HG02678 (cell line): ENCODE results near the gene IRX6.

ENCODE experiments used
- ATAC-seq: cut with Tn5 transposase; IDR thresholded peaks from one replicate; pipeline ENCODE4 v1.9.1; 2021; ENCODE audit warnings: mild to moderate bottlenecking, moderate library complexity; ENCODE audit not compliant: unreplicated experiment

The IRX6 gene

DNA sequence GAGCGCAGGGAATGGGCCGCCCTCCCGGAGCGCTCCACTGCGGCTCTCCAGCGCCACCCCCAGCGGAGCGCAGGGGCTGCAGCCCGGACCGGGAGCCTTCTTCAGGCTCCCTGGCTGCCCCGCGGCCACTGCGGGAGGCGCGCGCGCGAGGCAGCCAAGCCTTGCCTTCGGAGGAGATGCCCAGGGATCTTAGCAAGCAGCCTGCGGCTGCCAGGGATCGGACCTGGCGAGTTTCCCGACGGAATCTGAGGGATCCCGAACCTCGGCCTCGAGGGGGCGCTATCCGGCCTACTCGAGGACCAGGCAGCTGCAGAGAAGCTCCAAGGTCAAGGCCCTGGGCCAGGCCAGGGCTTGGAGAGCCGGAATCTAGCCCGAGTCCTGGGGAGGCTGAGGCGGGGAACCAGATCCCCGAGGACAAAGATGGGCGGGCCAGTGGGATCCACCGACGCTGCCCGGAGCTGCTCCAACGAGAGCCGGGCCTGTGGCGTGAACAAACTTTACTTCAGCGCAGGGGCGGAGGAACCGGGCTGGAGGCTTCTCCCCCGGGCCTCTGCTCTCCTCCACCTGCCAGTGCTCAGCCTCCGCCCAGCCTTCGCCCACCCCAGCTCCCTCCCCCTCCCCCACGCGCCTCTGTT, at the start of gene IRX6:
TSS of gene IRX6 (plus strand) at position 567 of the 635 bp plus-strand sequence. CDS start 889 bp downstream, outside the sequence.
- ATAC-seq, result no peak

DNA sequence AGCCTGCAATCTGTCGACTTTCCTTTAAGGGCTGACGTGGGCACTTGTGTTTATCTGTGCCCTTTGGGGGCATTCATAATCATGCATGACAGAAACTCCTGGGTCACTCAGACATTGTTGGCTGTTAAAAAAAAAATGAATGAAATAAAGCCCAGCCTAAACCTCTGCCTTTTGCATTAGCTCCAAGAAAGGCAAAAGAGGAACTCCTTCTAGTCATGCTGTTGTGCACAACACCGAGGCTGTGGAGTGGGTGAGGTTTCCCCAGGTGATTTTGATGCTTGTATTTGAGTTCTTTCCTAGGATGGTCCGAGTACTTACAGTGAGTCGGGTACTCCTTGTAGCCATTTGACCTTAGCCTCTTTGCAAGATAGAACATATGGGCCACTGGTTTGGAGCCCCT, 49.6 kb upstream of the IRX6 start:
- no peak for ATAC-seq

DNA sequence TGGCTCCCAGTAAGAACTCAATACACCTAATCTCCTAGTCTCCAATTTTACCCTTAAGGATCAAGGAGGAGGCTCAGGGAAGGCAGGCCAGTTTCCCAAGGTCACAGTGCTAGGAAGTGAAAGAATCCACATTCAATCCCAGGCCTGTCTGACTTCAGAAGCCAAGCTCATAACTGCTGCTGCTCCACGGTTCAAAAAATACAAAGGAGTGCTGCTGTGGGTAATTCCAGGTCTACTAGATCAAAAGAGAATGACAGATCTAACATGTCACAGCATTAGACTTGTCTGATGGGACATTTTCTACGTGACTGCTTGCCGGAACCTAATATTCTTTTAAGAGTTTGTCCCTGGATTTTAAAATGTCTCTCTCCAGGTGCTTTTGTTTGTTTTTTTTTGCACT, 48.8 kb upstream of the IRX6 start:
- ATAC-seq, result no peak

DNA sequence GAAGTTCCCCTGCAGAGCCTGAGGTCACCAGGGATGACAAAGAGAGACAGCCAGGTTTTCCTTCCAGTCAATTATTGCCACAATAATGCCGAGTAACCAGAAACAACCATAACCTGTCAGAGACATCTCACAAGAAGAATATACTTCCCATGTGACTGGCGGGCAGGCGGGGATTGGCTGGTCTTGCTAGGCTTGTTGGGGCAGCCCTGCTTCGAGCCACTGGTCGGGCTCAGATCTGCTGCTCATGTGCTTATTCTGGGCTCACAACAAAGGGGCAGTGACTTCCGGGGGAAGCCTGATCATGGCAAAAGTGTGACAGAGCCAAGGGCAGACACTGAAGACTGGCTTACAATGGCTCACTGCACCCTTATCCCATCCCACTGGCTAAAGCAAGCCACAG, 48.1 kb upstream of the IRX6 start:
- ATAC-seq, result no peak

DNA sequence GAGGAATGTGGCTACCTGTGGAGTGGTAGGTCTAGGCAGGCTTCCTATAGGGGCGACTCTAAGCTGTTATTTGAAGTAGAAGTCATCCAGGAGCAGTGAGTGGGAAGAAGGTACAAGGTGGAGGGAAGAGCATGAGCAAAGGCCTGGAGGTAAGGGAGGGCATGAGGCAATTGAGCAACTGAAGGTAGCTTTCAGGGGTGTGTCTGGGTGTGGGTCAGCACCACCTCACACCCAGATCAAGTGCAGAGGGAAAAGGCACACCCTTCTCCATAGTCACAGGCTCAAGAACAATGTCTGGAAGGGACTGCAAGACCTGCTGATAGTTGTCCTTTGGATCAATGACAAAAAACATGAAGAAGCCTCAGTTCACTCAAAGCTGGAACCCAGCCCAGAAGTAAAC, 46.5 kb upstream of the IRX6 start:
- no peak for ATAC-seq

DNA sequence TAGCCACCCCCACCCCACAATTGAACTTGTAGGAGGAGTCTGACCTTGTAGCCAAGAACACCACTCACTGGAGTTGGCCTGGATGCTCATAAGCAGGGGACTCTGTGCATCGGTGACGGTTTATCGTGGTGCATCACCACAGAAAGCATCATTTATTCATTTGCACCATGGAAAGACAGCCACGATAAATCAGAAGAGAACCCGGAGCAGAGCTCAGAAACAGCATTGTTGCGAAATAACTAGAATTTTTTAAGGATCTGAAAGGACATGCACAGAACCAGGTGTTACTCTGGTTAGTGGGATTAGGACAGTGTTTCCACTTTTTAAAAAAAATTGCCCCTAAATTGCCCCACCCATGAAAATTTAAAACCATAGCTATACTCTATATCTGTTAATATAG, 44.4 kb upstream of the IRX6 start:
- ATAC-seq, result no peak

DNA sequence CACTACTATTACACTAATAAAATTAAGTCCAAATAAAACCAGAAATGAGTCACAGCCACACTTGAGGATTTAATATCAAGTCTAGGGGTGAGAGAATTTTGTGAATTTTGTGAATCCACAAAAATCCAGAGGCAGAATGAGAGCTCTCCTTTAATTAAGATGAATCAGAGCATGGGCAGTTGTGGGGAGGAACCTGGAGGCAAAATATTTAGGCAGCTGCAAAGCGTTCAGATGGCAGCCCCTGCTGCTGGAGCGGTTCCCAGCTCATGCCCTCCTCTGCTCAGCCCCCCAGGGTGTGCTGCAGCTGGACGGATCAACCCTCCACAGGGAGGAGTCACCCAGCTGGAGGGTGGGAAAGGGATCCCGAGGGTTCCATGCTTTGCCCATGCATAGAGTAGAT, 43.4 kb upstream of the IRX6 start:
- ATAC-seq, result no peak

DNA sequence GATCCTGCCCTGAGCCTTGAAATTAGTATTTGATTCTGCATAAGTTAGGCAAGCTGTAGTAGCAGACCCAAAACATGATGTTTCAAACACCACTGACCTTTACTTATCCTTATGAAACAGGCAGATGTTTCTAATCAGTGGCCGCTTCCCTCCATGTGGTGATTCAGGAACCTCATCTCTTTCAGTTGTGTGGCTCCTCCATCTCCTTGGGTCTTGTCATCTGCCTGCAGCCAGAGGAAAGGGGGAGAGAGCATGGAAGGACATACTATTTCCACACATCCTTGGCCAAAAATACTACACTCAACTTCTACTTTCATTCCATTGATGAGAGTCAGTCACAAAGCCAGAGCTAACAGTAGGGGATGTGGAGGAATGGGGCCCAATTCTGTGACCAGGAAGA, 41.6 kb upstream of the IRX6 start:
- no peak for ATAC-seq

DNA sequence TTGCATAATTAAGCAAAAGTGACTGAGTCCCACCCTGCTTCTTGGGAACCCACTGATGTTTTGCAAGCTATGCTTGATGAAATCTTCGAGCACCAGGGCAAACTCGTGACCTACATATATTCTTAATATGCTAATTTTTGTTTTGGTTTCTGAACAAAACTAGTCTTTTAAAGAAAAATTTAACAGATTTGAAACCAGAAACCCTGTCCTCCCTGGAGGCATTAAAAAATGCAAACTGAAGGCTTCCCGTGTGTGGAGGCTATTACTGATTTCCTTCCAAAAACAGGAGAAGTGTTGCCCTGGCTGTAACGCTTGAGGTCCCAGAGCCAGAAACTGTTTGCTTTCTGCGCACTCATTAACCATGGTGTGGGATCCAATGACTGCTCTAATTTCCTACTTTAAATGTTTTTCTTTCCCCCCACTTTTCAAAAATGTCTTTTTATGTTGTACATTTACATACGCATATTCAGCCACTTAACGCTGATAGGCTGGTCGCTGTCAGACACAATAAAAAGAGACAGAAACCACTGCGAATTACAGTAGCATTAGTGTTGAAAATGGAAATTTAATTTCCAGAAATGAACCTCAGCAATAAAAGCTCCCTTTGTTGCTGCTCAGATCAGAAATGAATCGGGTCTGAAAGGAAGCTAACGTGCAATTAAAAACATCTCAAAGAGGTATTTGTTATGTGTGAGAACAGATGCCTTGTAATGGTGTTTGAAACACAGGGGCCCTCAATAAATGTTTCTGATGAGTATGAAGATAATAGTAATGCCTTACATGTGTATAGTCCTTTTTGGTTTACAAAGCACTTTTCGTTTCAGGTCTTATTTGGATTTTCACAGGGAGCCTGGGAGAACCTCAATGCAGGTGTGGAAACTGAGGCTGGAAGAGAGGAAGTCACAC, 39.9 kb upstream of the IRX6 start:
- ATAC-seq, result no peak

DNA sequence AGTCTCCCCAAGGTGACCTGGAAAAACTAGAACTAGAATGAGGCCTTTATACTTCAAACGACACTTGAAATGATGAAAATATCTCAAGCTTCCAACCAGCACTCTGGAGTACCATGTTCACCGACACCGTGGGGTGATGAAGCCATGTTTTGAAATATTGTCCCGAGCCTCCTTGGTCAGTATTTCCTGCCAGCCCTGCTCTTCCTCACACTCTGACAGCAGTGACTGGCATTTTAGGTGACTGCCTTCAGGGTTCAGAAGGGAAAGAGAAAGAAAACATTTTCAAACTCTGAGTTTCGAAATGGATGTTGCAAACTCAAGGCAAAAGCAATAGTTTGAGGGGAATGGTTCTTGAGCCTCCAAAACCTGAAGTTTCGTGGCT, 39.3 kb upstream of the IRX6 start:
- no peak for ATAC-seq

DNA sequence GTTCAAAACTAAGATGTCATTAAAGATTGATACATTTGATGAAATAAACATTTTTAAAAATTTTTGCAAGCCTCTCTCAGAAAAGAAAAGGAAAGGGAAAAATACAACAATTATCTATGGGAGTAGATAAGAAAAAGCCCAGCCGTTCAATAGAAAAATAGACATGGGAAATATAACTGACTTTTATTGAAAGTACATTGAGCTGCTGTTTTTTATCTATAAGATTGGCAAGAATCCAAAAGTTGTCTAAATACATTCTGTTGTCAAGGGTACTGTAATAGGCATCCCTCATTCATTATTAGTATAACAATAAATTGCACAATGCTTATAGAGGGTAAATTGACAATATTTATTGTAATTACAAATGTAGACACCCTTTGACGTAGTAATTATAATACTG, 38.4 kb upstream of the IRX6 start:
- no peak for ATAC-seq

DNA sequence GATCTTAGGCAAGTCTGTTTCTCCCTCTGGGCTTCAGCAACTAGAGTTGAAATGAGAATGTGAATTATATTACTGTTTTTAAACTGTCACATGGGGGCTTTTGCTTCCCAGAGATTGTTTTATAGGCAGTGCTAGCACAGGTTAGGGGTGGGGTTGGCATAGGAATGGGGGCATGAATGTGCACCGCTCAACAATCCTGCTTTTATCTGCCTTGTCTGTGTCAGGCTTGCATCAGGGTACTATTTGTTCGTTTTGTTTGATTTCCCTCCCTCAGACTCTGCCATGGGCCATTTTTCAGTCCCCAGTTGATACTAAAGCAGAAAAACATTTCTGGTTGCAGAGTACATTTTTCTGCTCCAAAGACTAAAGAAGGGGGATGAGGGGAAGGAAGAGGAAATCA, 34.6 kb upstream of the IRX6 start:
- no peak for ATAC-seq

DNA sequence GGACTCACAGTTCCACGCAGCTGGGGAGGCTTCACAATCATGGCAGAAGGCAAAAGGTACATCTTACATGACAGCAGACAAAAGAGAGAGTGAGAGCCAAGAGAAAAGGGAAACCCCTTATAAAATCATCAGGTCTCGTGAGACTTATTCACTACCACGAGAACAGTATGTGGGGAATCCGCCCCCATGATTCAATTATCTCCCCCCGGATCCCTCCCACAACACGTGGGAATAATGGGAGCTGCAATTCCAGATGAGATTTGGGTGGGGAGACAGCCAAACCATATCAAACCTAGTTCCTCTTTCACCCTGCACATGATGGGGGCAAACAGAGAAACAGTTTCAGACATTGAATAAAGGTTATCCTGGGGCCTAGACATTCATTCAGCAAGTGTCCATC, 32.2 kb upstream of the IRX6 start:
- ATAC-seq, result no peak

DNA sequence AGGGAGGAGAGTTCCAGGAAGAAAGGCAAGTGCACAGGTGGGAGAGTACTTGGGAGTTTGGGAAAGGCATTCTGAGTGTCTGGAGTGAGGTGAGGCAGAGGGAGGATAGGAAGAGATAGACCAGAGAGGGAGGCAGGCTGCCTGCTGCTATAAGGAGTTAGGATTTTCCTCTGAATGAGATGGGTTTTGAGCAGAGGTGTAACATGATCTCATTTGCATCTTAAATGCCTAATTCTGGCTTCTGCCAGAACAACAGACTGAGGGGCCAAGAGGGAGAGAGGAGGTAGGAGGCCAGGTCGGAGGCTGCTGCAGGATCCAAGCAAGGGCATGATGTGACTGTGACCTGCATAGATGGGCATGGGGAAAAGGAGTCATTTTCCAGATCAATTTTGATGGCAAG, 31.5 kb upstream of the IRX6 start:
- no peak for ATAC-seq

DNA sequence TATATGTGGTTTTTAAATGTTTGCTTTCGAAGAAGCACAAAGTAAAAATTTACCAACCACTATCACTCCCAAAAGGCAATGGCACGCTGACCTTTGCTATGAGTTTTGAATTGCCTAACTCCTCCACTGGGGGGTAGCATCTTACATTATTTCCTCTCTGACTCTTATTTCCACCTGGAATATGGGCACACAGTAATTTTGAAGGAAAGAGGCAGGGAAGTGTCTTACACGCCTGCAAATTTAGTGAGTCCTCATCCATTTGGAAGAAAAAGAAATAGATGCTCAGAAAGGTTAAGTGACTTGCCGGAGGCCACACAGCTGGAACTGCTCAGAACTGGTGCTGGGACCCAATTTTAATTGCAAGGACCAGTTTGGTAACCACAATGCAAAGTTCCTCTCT, 29.9 kb upstream of the IRX6 start:
- ATAC-seq, result no peak

DNA sequence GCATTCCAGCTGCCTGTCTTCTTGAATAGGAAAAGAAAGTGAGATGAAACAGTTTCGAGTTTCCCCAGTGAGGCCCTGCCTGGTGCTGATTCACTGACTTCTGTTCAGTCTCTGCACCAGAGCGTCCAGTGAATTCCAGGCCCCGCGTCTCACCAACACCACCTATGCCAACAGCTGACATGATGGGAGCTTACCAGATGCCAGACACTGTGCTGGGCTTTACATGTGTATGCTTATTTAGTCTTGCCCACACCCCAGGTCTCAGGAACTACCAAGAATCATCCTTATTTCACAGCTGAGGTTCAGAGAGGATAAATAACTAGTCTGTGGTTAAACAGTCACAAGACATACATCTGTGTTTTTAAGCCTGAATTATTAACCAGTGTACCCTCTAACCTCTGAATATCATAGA, 29.1 kb upstream of the IRX6 start:
- no peak for ATAC-seq

DNA sequence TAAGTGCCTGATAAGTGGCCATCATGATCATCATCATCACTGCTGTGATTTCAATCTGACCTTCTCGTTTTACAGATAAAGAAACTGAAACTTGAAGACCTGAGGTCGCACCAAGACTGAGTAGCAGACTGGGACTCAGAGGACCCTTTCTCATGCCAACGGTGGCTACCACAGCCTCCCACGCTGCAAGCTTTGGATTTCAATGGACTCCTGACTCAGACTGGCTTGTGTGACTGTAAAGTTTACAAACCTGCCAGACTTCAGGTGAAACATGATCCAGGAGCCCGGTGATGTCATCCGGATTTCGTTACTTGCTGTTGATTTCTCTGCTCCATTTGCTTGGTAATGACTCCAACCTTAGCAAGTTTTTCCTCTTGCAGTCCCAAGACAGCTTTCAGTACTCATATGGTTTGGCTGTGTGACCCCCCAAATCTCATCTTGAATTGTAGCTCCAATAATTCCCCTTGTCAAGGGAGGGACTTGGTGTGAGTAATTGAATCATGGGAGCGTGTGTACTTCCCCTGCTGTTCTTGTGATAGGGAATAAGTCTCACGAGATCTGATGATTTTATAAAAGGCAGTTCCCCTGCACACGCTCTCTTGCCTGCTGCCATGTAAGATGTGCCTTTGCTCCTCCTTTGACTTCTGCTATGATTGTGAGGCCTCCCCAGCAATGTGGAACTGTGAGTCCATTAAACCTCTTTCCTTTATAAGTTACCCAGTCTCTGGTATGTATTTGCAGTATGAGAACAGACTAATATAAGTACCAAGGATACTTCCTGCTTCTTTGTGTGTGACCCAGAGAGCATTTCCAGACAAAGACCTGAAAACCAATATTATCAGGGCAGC, 26.7 kb upstream of the IRX6 start:
- ATAC-seq, result no peak

DNA sequence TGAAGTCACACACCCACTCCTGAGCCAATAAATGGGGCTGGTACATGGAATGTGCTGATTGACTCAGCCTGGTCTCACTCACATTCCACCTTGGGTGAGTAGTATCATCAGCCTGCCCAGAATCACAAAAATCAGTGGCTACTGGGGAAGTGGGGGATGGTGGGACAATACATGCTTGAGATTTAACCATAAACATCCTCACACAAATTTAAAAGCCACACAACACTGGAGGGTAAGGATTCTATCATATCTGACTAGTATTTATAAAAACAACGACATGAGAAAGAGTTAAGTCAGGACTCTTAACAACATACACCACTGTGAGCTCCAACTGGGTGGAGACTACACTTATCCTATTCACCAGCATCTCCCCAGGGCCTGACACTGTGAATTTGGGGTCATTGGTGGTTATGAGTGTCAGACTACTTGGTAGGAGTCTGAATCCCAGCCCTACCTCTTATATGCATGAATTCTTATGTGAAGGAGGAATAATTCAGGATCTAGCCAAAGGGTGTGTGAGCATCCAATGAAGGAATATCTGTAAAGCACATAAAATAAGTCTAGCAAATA, 26.0 kb upstream of the IRX6 start:
- no peak for ATAC-seq

DNA sequence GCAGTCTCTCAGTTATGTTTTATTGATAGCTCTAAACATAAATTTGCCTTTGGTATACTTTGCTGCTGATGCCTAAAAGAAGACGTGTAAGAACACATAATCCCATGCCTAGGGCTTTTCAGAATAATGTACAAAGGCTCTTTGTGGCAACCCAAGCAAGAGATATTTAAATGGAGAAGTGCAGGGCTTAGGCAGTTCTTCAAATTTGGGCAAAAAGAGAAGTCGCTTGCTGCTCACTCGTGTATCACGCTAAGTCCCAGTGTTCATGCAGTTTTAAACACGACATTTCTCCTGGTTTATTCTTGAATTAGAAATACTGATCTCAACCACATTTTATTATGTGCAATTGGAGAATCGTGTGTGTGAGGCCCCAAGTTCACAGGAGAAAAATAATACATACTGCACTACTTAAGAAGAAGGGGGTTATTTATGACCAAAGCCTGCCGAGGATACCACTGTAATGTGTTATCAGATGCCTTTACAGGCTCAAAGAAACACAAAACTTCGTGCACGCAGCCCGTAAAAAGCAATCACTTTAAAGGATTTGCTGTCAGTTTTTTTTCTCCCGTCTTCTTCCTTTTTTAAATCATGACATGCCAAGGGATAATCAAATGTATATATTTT, 22.5 kb upstream of the IRX6 start:
- no peak for ATAC-seq

DNA sequence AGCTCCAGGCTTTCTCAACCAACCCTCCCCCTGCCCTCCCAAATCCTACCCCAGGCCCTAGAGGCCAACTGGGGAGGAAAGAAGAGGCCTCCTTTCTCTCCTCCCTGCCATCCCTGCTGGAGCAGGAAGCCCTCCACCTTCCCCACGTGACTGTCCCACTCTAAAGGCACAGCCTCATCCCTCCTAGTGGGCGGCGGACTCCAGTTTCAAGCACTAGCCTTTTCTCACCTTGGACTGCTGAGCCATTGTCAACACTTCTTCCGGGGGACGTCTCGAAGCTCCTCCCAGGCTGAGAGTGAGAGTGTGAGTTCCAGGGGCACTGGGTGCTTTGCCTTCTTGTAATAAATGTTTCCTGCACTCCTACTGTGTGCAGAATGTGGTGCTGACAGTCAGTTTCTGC, 21.4 kb upstream of the IRX6 start:
- ATAC-seq, result no peak

DNA sequence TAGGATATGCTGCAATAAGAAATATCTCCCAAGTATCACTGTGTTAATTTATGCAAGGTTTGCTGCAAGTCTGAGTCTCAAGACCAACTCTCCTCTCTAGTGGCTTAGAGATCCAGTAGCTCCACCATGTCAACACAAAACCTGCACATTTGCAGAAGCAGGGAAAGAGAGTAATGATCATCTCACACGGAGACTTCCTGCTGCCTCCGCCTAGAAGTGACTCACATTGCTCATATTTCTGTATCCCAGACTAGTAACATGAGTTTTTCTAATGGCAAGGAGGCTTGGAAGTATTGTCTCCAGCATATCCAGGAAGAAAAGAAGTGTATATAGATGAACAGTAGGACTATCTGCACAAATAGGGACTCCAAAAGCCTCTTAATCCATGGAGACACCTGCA, 15.0 kb upstream of the IRX6 start:
- no peak for ATAC-seq
